ENCODE results near the gene SYNGR2. TPM values are rescaled to one million over a fixed set of nuclear protein-coding genes. Genes with fewer than 3 reads are reported as not detected.

Gene SYNGR2
- total RNA-seq, 4 donors from 2014 or later = 47.9 to 83.8 (median 70.7) TPM

GRCh38 chr17:78146881-78147280, 21.5 kb upstream of the SYNGR2 start:
- no peak for DNase-seq
- no peak overlapping the region for H3K4me3 ChIP-seq (replicated peaks in 1 of 3)
- WGBS, 2 donors = 79 to 91% methylated on average over 5 to 6 of the region's 6 CpGs
- no peaks in the 10 kb centered on the region for H3K36me3 ChIP-seq
- H3K27ac ChIP-seq = no peak overlapping the region
- H3K9me3 ChIP-seq = no peaks in the 10 kb centered on the region
- intact Hi-C loops (cut with DNase I) = no loop called here
- TF ChIP-seq POLR2A (IDR thresholded peaks at IDR 0.05) (no peak), CTCF (IDR thresholded peaks at IDR 0.05) (no peak)
- no peaks in the 10 kb centered on the region for H3K27me3 ChIP-seq
- H3K4me1 ChIP-seq = peaks cover 20 to 29% of the 10 kb centered on the region in 2 donors

GRCh38 chr17:78147315-78147998, 20.9 kb upstream of the SYNGR2 start:
- H3K4me1 ChIP-seq = peaks cover 20 to 23% of the 10 kb centered on the region in 2 donors

GRCh38 chr17:78148286-78149016, 19.9 kb upstream of the SYNGR2 start:
- Histone ChIP-seq H3K27ac (no peak overlapping the region), H3K9me3 (no peaks in the 10 kb centered on the region), H3K36me3 (no peaks in the 10 kb centered on the region), H3K4me3 (replicated peaks in 1 of 3) (no peak overlapping the region), H3K27me3 (no peaks in the 10 kb centered on the region), H3K4me1 (peaks cover 20% of the 10 kb centered on the region in 2 donors)
- 75 to 79% methylated on average over 14 of the region's 14 CpGs for WGBS, 2 donors
- TF ChIP-seq POLR2A (IDR thresholded peaks at IDR 0.05) (no peak), CTCF (IDR thresholded peaks at IDR 0.05) (no peak)
- intact Hi-C loops (cut with DNase I) = no loop called here
- DNase-seq = no peak

More at GRCh38 chr17:78147315-78147998, 20.9 kb upstream of the SYNGR2 start:
- intact Hi-C loops (cut with DNase I) = no loop called here
- Histone ChIP-seq H3K36me3 (no peaks in the 10 kb centered on the region), H3K27ac (no peak overlapping the region), H3K9me3 (no peaks in the 10 kb centered on the region), H3K27me3 (no peaks in the 10 kb centered on the region), H3K4me3 (replicated peaks in 1 of 3) (no peak overlapping the region)
- no peak for DNase-seq
- no peak for TF ChIP-seq CTCF (IDR thresholded peaks at IDR 0.05)
- no peak for TF ChIP-seq POLR2A (IDR thresholded peaks at IDR 0.05)
- WGBS, 2 donors = 77 to 79% methylated on average over 8 of the region's 8 CpGs

GRCh38 chr17:78151514-78152008, 16.8 kb upstream of the SYNGR2 start:
- H3K9me3 ChIP-seq = no peaks in the 10 kb centered on the region
- no peaks in the 10 kb centered on the region for H3K4me1 ChIP-seq
- no peak overlapping the region for H3K27ac ChIP-seq
- intact Hi-C loops (cut with DNase I) = no loop called here
- no peak for TF ChIP-seq CTCF (IDR thresholded peaks at IDR 0.05)
- TF ChIP-seq POLR2A (IDR thresholded peaks at IDR 0.05) = no peak
- 59 to 61% methylated on average over 7 of the region's 7 CpGs for WGBS, 2 donors
- no peak for DNase-seq
- no peaks in the 10 kb centered on the region for H3K27me3 ChIP-seq
- no peaks in the 10 kb centered on the region for H3K36me3 ChIP-seq
- H3K4me3 ChIP-seq (replicated peaks in 1 of 3) = no peak overlapping the region

All from thyroid gland (tissue), 4 donors.